HepG2 (cell line): Measurements from ENCODE around the gene ZNF557. TPM values are rescaled to one million over a fixed set of nuclear protein-coding genes. Genes with fewer than 3 reads are reported as not detected.

Experiments used
- EEA1 ChIP-seq: sonication (generic); formaldehyde crosslinking; IDR thresholded peaks from 2 replicates; pipeline ENCODE4 v1.5.1; 2020; ENCODE audit warnings: mild to moderate bottlenecking, missing genetic modification reagents, borderline replicate concordance
- ERF ChIP-seq: IDR thresholded peaks from 2 replicates; pipeline ENCODE4 v1.6.1; 2018; ENCODE audit warnings: missing biosample characterization, missing genetic modification reagents
- GLI4 ChIP-seq: sonication (generic); formaldehyde crosslinking; IDR thresholded peaks from 2 replicates; pipeline ENCODE4 v1.5.1; 2020; ENCODE audit warnings: missing genetic modification reagents, mild to moderate bottlenecking, moderate library complexity, borderline replicate concordance
- HOXA5 ChIP-seq: sonication (generic); formaldehyde crosslinking; IDR thresholded peaks from 2 replicates; pipeline ENCODE4 v1.4.0; 2020; ENCODE audit warnings: missing genetic modification reagents
- JUNB ChIP-seq: sonication (generic); formaldehyde crosslinking; IDR thresholded peaks from 2 replicates; pipeline ENCODE4 v1.8.0; 2022; ENCODE audit warnings: missing genetic modification reagents, mild to moderate bottlenecking, borderline replicate concordance
- KAT7 ChIP-seq: IDR thresholded peaks from 2 replicates; pipeline ENCODE4 v1.6.1; 2018; ENCODE audit warnings: borderline replicate concordance, missing compliant biosample characterization
- KDM6A ChIP-seq: IDR thresholded peaks from 2 replicates; pipeline ENCODE4 v1.6.1; 2016; ENCODE audit warnings: low read depth
- NRL ChIP-seq: sonication (generic); formaldehyde crosslinking; IDR thresholded peaks from 2 replicates; pipeline ENCODE4 v1.5.0; 2020; ENCODE audit warnings: missing genetic modification reagents, mild to moderate bottlenecking, moderate library complexity, borderline replicate concordance
- POLR2AphosphoS5 ChIP-seq: IDR thresholded peaks from 2 replicates; pipeline ENCODE4 v1.6.1; 2012; ENCODE audit warnings: low read depth, low read length
- RFX1 ChIP-seq: fragments of 450-650 bp; IDR thresholded peaks from 2 replicates; pipeline ENCODE4 v1.6.1; 2017
- ZC3H13 ChIP-seq: sonication (generic); formaldehyde crosslinking; IDR thresholded peaks from 2 replicates; pipeline ENCODE4 v1.8.1; 2023; ENCODE audit warnings: mild to moderate bottlenecking, missing genetic modification reagents, moderate library complexity
- ZNF292 ChIP-seq: sonication (generic); formaldehyde crosslinking; IDR thresholded peaks from 2 replicates; pipeline ENCODE4 v1.8.1; 2022; ENCODE audit warnings: mild to moderate bottlenecking, low read depth, missing genetic modification reagents, borderline replicate concordance
- ZNF430 ChIP-seq: sonication (generic); formaldehyde crosslinking; IDR thresholded peaks from 2 replicates; pipeline ENCODE4 v1.9.0; 2021; ENCODE audit warnings: mild to moderate bottlenecking, missing genetic modification reagents
- ZNF547 ChIP-seq: sonication (generic); formaldehyde crosslinking; IDR thresholded peaks from 2 replicates; pipeline ENCODE4 v1.5.1; 2020; ENCODE audit warnings: mild to moderate bottlenecking, missing genetic modification reagents
- ZNF564 ChIP-seq: sonication (generic); formaldehyde crosslinking; IDR thresholded peaks from 2 replicates; pipeline ENCODE4 v1.8.1; 2023; ENCODE audit warnings: mild to moderate bottlenecking, missing genetic modification reagents
- ZNF75D ChIP-seq: sonication (generic); formaldehyde crosslinking; IDR thresholded peaks from 2 replicates; pipeline ENCODE4 v1.8.1; 2023; ENCODE audit warnings: missing genetic modification reagents, mild to moderate bottlenecking, borderline replicate concordance
- polyA plus RNA-seq, 8 experiments: library from polyadenylated mRNA; depleted of rRNA in 3 of 8; stranded (reverse) in 7 of 8; unstranded in 1 of 8; fragments of >200 nt; fragmentation: Illumina TruSeq in 4 of 8; extraction: Trizol in 4 of 8; gene quantifications; 2 replicates each; pipeline versions ENCODE4 v1.2.1 to v1.2.3, GENCODE V29; 2011 to 2016; ENCODE audit warnings: low read depth in 4 of 8, missing spikeins in 1 of 8, mixed read lengths in 1 of 8; ENCODE audit not compliant: insufficient read depth in 1 of 8
- total RNA-seq, 5 experiments: library from RNA; depleted of rRNA; stranded (reverse); fragments of >200 nt; fragmentation: Illumina TruSeq; extraction: Trizol; gene quantifications; 2 replicates each; pipeline ENCODE4 v1.2.3, GENCODE V29; 2016; ENCODE audit warnings: low read depth in 1 of 5
- TF ChIP-seq, protein P1 (sequence below): sonication (generic); formaldehyde crosslinking; IDR thresholded peaks from 2 replicates; pipeline ENCODE4 v1.5.0; 2020; ENCODE audit warnings: mild to moderate bottlenecking, missing genetic modification reagents, moderate library complexity
- TF ChIP-seq, protein P2 (sequence below): sonication (generic); formaldehyde crosslinking; IDR thresholded peaks from 2 replicates; pipeline ENCODE4 v1.4.0; 2020; ENCODE audit warnings: low read depth, mild to moderate bottlenecking, missing genetic modification reagents

The ZNF557 gene
- total and polyA plus RNA-seq, 2 of the 13 experiments (the other 11 are each of a cell fraction or from before 2014, with no cell fraction given) = 2.1 to 7.8 TPM

DNA sequence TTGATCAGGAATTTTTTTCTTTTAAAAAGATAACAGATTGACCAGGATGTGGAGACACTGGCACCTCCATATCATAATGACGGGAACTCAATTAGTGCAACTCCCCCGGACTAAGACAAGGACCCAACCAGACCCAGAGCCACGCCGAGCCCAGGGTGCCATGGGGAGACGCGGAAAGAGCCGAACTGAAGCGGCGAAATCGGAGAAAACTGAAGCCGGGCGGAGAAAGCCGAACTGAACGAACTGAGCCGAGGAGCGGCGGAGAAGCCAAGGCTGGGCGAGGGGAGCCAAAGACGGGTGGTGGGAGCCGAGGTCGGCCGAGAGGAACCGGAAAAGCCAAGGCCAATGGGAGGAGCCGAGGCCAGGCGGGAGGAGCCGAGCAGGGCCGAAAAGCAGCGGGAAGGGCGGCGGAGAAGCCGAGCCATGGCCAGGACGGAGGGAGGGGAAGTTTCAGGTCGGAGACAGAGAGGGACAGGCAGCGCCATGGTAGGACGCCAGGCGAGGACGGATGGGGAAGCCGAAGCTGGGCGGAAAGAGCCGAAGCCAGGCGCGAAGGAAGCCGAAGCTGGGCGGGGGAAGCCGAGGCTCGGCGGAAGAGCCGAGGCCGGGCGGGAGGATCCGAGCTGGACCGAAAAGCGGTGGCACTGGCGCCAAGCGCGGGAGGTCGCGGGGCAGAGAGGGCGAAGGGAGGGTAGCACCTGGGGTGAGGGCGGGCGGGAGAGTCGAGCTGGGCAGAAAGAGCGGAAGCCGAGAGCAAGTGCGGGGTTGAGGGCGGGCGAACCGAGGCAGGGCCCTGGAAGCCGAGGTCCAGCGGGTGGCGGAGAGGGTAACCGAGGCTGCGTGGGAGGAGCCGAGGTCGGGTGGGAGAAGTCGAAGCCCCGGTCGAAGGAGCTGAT is 29.4 kb downstream of the ZNF557 start (continued):
- peak; percentile 52; the same call in 1 of the 2 replicates for TF ChIP-seq JUNB
- peak; percentile 70 for TF ChIP-seq NRL (CRISPR knock-in tag)
- TF ChIP-seq ZC3H13 (CRISPR knock-in tag) = peak; percentile 79
- TF ChIP-seq ZNF430 (CRISPR knock-in tag) = no peak
- no peak for TF ChIP-seq ZNF292
- peak; percentile 53 for TF ChIP-seq GLI4
- TF ChIP-seq, protein P1, sequence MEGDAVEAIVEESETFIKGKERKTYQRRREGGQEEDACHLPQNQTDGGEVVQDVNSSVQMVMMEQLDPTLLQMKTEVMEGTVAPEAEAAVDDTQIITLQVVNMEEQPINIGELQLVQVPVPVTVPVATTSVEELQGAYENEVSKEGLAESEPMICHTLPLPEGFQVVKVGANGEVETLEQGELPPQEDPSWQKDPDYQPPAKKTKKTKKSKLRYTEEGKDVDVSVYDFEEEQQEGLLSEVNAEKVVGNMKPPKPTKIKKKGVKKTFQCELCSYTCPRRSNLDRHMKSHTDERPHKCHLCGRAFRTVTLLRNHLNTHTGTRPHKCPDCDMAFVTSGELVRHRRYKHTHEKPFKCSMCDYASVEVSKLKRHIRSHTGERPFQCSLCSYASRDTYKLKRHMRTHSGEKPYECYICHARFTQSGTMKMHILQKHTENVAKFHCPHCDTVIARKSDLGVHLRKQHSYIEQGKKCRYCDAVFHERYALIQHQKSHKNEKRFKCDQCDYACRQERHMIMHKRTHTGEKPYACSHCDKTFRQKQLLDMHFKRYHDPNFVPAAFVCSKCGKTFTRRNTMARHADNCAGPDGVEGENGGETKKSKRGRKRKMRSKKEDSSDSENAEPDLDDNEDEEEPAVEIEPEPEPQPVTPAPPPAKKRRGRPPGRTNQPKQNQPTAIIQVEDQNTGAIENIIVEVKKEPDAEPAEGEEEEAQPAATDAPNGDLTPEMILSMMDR (CRISPR knock-in tag) = peak; percentile 27; the same call in 1 of the 2 replicates
- TF ChIP-seq ZNF75D (CRISPR knock-in tag) = no peak
- TF ChIP-seq ZNF564 = peak; percentile 60; the same call in 1 of the 2 replicates
- TF ChIP-seq, protein P2, sequence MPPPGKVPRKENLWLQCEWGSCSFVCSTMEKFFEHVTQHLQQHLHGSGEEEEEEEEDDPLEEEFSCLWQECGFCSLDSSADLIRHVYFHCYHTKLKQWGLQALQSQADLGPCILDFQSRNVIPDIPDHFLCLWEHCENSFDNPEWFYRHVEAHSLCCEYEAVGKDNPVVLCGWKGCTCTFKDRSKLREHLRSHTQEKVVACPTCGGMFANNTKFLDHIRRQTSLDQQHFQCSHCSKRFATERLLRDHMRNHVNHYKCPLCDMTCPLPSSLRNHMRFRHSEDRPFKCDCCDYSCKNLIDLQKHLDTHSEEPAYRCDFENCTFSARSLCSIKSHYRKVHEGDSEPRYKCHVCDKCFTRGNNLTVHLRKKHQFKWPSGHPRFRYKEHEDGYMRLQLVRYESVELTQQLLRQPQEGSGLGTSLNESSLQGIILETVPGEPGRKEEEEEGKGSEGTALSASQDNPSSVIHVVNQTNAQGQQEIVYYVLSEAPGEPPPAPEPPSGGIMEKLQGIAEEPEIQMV = no peak
- peak; percentile 29 for TF ChIP-seq HOXA5
- peak; percentile 60; the same call in 1 of the 2 replicates for TF ChIP-seq ZNF547
- TF ChIP-seq KDM6A (CRISPR knock-in tag) = no peak
- 0 out of 2 replicates have a peak, but pooled peaks have one; percentile 26 for TF ChIP-seq EEA1 (CRISPR knock-in tag)
- TF ChIP-seq RFX1 = no peak
- TF ChIP-seq POLR2AphosphoS5 = peak; percentile 90
- TF ChIP-seq KAT7 (CRISPR knock-in tag) = peak; percentile 28; the same call in 1 of the 2 replicates
- TF ChIP-seq ERF (CRISPR knock-in tag) = peak; percentile 52; the same call in 1 of the 2 replicates
